ENCODE measurements around the gene ASB14.
"Not testable (repeated sequence)": the region's sequence is repeated elsewhere in the genome, so short reads cannot be mapped to it uniquely, and the experiment has no call there.

ASB14 gene

DNA sequence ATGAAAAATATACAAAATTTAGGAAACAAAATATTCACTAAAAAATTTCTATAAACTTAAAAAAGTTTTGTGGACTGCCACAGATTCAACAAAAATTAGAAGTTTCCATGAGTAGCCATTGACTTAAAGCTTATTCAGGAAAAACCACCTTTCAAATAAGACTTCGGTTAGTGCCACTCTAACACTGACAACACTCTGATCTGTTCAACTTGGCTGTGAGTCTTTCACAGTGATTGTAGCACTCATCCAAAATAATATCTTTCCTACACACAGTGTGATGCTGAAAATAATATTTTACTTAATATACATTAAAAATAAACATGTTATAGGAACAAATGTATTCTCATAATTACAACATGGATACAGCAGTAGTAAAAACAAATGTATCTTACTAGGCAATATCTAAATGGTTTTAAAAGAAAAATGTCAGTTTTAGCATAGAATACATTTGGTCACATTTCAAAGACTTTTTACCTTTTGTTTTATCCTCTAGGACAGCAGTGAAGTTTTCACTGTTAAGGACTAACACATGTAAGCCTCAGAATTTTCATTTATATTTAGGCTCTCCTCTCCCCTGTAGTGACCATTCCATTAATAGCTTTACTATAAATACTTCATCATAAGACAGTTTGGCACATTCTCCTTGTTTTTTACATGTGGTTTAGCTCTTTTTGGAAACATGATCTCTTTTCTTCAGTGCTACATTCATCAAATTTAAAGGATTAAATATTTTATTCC lies at the start of gene ASB14:
TSS of gene ASB14 (minus strand) at position 527 of the 738 bp plus-strand sequence. CDS start 652 bp downstream, outside the sequence.
- DNase-seq: no peak

GRCh38 chr3:57339071-57339642 lies 46.7 kb upstream of the ASB14 start:
- DNase-seq: not testable (repeated sequence)

- not testable (repeated sequence) for DNase-seq
Measured at GRCh38 chr3:57338272-57339070, 46.0 kb upstream of the ASB14 start.

DNA sequence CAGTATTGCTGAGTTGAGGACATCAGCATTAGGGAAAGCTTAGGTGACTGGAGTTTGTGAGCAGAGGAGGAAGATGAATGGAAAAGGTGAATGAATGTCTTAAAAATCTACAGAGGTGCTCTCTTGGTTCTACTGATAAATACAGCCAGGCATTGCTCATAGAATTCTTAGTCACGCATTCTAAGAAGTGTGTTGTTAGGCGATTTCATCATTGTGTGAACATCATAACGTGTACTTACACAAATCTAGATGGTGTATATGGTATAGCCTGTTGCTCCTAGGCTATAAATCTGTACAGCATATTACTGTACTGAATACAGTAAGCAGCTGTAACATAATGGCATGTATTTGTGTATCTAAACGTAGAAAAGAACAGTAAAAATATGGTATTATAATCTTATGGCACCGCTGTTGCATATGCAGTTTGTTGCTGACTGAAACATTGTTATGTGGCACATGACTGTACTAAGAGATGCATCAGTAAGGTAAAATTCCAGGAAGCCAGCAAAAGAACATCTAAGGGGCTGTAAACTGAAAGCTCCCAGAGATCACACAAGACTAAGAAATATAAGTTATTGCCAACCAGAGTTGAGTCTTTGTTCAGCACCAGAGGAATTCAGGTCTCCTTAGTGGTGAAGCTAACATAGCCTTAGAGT lies 42.9 kb upstream of the ASB14 start:
- DNase-seq: no peak

GRCh38 chr3:57331078-57331610 lies 38.7 kb upstream of the ASB14 start:
- no peak for DNase-seq

- not testable (repeated sequence) for DNase-seq
Measured at GRCh38 chr3:57326498-57326897, 34.0 kb upstream of the ASB14 start.

GRCh38 chr3:57314204-57314603 lies 21.7 kb upstream of the ASB14 start:
- DNase-seq: no peak

- no peak for DNase-seq
Measured at GRCh38 chr3:57309769-57310360, 17.4 kb upstream of the ASB14 start.

- DNase-seq: not testable (repeated sequence)
Measured at GRCh38 chr3:57303520-57303919, 11.0 kb upstream of the ASB14 start.

DNA sequence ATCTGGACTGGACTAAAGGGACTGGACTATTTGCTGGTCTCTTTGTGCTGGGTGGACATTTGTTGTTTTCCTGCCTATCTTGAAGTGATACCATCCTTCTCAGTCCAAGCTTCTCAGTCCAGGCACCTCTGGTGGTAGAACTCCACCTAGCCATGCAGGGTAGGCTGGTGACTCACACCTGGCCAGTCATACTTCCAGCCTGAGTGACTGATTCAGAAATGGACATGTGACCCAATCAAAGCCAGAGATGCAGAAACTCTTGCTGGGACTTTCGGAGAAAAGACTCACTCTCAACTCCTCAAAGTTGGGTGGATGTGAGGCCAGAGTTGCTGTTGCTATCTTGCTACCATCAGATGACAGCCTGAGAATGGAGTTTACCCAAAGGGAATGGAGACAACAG lies 5.6 kb upstream of the ASB14 start:
- no peak for DNase-seq

DNA sequence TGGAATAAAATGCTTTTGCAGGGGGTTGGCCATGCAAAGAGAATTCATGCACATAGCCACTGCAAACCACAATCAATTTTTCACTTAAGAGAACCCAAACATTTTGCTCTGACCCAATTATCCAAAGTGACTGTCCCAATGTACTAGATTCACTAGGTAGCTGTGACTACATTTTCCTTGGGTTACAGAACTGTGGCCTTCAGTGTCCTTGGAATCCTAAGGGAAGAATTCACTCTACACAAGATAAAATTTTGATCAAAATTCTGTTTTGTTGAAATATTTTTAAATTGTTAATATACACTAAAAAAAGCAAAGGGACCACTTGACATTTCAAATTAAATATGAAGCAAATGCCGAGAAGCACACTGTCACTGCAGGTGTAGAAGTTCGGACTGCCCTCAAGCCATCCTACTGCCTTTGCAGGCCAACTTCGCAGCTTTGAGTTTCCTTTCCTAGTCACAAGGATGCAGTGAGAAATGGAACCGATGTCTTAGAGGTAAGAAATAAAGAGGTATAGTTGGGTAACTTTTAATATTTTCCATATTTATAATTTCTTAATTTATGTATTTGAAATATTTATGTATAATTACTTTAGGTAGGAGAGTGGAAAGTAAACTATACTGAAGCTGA lies 527 bp upstream of the ASB14 start:
- no peak for DNase-seq

GRCh38 chr3:57288403-57288802 lies 4.1 kb downstream of the ASB14 start:
- no peak for DNase-seq

DNA sequence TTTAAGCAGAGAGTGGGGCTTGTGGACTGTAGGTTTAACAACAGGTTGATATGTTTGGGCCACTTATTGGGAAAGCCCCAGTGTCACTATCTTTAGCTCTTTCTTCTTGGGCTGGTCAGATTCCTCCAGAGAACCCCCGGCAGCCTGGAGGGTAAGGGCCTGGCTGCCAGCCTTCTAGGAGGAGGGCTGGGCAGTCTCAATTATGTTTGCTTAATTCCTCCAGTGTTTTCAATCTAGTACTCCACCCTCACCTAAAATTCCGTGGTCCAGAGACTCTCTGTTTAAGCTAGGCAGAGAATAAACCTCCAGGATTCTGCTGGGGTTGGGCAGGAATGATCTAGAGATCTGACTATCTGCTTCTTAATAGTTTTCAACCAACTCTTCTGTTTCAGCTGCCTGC lies 5.3 kb downstream of the ASB14 start:
- DNase-seq: no peak

DNA sequence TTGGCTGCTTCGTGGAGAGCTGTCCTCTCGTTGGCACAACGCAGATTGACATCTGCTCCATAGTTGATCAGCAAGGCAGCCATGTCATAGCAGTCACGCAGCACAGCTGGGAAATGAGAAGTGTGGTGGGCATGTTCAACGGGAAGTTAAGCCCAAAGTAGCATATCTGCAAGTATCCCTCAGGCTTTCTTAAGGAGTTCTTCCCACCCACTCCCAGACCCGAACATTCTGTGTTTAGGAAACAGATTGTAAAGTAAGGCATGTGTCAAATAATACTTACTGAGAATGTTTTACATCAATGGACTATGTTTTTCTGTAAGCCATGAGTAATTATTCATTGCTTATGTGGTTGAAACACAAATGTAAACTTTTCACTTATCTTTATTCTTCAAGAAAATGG lies 9.2 kb downstream of the ASB14 start:
- no peak for DNase-seq

- no peak for DNase-seq
Measured at GRCh38 chr3:57281715-57282114, 10.8 kb downstream of the ASB14 start.

DNA sequence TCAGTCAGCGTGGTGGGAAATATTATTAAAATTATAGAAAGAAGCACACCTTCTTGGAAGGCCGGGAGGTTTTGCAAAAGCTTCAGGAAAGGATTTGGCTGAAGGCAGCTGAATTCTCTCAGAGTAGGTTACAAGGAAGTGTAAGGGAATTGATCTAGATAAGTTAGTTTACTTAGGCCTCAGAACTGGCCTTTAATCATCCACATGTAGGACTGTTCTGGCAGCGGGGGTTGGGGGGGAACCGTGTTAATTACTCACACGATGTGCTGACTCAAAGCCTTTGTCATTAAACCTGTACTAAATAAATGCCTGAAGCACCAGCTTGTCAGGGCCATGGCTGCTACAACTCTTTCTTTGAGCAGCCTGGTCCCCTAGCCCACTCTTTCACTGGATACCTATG lies 12.8 kb downstream of the ASB14 start:
- no peak for DNase-seq

DNA sequence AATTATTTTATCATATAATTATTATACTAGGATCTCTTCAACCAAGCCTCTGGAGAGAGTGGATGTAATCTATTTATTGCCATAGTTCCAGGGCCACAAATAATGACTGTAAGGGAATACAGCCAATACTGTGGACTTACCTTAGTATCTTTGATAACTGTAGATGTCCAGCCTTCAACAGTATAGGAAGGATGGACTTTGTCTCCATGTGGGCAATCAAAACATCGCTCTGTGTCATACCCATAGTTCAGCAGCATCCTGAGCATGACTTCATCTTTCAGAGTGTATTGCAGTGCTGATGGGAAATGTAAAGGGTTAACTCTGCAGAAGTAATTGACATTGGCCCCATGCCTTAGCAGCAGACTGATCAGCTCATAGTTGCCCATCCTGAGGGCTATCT lies 14.2 kb downstream of the ASB14 start:
- no peak for DNase-seq

DNA sequence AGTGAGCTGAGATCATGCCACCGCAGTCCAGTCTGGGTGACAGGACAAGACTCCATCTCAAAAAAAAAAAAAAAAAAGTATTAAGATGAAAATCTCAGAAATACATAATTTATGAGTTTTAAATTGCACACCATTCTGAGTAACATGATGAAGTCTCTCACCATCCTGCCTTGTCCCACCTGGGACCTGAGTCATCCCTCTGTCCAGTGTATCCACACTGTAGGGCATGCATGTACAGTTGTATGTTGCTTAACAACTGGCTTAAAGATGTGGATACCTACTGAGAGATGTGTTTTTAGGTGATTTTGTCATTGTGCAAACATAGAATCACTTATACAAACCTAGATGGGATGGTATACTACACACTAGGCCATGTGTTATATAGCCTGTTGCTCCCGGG lies 17.1 kb downstream of the ASB14 start:
- no peak for DNase-seq

DNA sequence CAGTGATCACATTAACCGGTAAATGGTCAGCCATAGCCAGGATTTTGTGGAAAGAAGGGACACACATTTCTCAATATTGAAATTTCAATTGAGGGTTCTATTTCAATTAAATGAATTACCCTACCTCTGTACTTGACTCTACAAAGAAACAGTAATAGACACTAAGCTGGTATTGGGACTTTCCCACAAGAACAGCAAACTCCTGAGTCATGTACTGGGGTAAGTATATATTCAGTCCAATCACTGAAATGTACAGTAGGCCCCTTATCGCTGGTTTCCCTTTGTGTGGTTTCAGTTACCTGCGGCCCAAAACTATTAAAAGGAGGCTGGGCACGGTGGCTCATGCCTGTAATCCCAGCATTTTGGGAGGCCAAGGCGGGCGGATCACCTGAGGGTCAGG lies 17.6 kb downstream of the ASB14 start:
- no peak for DNase-seq

- no peak for DNase-seq
Measured at GRCh38 chr3:57268416-57268815, 24.1 kb downstream of the ASB14 start.

DNA sequence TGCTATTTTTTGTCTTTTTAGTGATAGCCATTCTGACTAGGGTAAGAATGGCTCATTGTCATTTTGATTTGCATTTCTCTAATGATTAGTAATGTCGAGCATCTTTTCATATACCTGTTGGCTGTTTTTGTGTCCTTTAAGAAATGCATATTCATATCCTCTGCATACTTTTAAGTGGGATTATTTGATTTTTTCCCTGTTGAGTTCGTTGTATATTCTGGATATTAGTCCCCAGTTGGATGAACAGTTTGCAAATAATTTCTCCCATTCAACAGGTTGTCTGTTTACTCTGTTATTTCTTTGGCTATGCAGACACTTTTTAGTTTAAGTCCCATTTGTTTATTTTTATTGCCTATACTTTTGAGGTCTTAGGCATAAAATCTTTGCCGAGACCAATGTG lies 30.6 kb downstream of the ASB14 start:
- DNase-seq: no peak

GRCh38 chr3:57261119-57261518 lies 31.4 kb downstream of the ASB14 start:
- no peak for DNase-seq

Measured in amniotic stem cell (primary cell).